GM20000 (cell line): Measurements from ENCODE around the gene DSTYK.

Experiments used
- DNase-seq: peaks from one replicate; pipeline ENCODE4 v3.0.0; 2012; ENCODE audit warnings: low spot score
- TF ChIP-seq, protein P1 (sequence below): IDR thresholded peaks from 2 replicates; pipeline ENCODE4 v1.5.1; 2012; ENCODE audit warnings: mild to moderate bottlenecking, control low read depth; ENCODE audit errors: extremely low read depth, missing control alignments

Gene DSTYK

DNA sequence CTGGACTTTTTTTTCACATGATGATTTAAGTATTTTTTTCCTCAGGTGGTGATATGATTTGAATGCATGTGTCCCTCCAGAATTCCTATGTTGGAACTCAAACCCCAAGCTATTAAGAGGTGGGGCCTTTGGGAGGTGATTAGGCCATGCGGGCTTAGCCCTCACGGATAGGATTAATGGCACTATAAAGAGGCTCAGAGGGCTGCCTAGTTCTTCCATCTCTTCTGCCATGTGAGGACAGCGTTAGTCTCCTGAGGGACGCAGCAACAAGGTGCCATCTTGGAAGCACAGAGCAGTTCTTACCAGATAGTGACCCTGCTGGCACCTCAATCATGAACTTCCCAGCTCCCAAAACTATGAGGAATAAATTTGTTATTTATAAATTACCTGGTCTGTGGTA, 71.4 kb downstream of the DSTYK start:
- TF ChIP-seq, protein P1, sequence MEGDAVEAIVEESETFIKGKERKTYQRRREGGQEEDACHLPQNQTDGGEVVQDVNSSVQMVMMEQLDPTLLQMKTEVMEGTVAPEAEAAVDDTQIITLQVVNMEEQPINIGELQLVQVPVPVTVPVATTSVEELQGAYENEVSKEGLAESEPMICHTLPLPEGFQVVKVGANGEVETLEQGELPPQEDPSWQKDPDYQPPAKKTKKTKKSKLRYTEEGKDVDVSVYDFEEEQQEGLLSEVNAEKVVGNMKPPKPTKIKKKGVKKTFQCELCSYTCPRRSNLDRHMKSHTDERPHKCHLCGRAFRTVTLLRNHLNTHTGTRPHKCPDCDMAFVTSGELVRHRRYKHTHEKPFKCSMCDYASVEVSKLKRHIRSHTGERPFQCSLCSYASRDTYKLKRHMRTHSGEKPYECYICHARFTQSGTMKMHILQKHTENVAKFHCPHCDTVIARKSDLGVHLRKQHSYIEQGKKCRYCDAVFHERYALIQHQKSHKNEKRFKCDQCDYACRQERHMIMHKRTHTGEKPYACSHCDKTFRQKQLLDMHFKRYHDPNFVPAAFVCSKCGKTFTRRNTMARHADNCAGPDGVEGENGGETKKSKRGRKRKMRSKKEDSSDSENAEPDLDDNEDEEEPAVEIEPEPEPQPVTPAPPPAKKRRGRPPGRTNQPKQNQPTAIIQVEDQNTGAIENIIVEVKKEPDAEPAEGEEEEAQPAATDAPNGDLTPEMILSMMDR: no peak
- DNase-seq: no peak

DNA sequence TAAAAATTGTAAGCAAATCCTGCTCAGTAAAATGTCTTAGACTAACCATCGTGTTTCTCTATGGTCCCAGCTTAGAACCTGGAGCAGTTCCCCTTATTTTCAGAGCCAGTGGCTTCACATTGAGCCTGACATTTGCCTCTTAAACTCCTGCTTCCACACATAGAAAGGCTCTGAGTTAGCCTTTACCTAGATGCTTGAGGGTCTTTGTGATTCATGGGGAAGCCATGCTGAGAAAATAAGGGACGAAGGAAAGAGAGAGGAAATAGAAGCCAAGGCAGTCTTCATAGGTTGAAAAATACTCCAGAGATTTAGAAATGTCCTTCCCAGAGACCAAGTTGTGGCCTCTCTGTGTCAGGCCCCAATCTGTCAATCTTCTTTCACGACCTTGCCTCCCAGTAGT, 73.6 kb downstream of the DSTYK start:
- no peak for DNase-seq
- TF ChIP-seq, protein P1: no peak

DNA sequence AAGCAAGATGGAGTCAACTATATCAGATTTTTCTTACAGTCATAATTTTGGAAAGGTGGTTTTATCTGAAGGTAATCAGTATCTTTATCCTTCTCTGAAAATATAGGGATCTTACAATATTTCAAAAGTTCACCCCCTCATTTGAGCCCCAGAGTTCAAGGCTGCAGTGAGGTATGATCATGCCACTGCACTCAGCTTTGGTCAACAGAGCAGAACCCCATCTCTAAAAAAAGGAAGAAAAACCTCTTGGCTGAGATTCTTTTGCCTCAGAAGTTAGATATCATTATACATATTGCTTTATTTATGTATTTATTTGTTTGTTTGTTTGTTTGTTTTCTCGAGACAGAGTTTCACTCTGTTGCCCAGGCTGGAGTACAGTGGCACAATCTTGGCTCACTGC, 78.2 kb downstream of the DSTYK start:
- TF ChIP-seq, protein P1: no peak
- no peak for DNase-seq

DNA sequence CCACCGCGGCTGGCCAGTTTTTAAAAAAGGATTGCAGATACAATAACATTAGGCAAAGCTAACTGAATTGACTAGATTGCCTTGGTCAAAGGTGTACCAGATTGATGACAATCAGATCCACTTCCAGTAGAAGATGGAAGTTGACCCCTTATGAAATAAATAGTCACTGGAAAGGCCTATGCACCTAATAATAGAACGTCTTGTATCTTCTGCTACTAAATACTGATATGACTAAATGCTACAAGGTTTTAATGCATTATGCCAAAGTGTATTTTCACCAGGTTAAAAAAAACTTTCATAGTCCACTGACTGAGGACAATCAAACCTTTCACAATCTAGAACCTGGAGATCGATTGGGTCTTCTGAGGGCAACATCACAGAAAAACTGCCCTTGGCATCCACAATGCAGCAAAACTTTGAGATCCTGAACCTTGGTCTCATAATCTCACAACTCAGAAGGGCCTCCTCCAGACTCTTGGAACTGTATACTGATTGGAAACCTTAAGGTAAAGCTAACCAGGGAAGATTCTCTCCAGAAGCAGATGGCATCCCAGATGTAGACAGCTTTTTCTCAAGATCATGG, 82.0 kb downstream of the DSTYK start:
- TF ChIP-seq, protein P1: no peak

DNA sequence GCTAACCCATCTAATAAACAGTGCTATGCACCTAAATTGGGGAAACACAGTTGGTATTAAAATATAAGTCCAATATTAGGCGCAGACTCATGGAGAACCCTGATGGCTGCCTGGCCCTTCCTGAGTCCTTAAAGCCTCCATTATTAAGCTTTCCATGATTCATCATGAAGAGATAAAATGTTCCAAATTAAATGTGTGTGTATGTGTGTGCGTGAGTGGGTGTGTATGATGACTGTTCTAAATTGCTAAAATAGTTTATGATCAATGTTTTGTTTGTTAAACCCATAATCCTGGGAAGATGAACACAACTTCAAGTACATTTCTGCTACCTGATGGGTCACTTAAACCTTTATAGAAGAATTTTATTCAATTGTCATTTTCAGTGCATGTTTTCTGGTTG, 83.5 kb downstream of the DSTYK start:
- DNase-seq: no peak
- TF ChIP-seq, protein P1: no peak

More for the DNA sequence above, 82.0 kb downstream of the DSTYK start:
- DNase-seq: no peak

DNA sequence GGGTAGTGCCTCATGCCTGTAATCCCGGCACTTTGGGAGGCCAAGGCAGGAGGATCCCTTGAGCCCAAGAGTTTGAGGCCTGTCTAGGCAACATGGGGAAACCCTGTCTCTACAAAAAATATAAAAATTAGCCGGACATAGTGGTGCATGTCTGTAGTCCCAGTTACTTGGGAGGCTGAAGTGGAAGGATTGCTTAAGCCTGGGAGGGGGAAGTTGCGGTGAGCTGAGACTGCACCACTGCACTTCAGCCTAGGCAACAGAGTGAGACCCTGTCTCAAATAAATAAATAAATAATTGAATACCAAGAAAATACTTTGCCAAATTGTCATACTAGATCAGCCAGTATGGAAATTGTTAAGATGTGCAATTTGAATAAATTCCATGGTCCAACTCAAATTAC, 83.9 kb downstream of the DSTYK start:
- DNase-seq: no peak
- TF ChIP-seq, protein P1: no peak

DNA sequence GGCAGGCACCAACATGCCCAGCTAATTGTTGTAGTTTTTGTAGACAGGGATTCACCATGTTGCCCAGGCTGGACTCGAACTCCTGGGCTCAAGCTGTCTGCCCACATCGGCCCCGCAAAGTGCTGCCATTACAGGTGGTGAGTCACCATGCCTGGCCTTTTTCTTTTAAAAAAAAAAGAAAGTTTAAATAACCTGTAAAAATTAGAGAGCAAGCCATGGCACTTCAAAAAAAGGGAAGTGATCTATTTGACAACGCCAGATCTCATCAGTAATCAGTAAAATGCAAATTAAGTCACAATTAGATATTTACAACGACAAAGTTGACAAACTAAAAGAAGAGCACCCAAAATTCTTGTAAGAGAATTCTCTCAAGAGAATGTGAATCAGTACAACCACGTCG, 86.8 kb downstream of the DSTYK start:
- TF ChIP-seq, protein P1: no peak
- peak; percentile 12 for DNase-seq
